Naive B cell (primary cell): ENCODE results near the gene HK3. TPM values are rescaled to one million over a fixed set of nuclear protein-coding genes. Genes with fewer than 3 reads are reported as not detected.

Experiments
- ATAC-seq, 2 donors: fragments of 150-1000 bp; cut with Tn5 transposase; 2 replicates each; pipeline ENCODE4 v1.10.0; 2021; ENCODE audit warnings: low read depth in 2 of 2, mild to moderate bottlenecking in 2 of 2, moderate library complexity in 2 of 2
- DNase-seq: peaks from one replicate; pipeline ENCODE4 v3.0.0; 2022
- H3K27ac Mint-ChIP-seq, 6 donors: one replicate each; pipeline ENCODE4 v1.8.0; 2020 to 2022; ENCODE audit warnings: mild to moderate bottlenecking in 6 of 6, mixed read lengths in 6 of 6, moderate library complexity in 5 of 6, inconsistent platforms in 2 of 6
- H3K27me3 Mint-ChIP-seq, 3 donors: one replicate each; pipeline ENCODE4 v1.8.0; 2021 to 2022; ENCODE audit warnings: mixed read lengths in 3 of 3, mild to moderate bottlenecking in 1 of 3
- H3K36me3 Mint-ChIP-seq, 2 donors: one replicate each; pipeline ENCODE4 v1.8.0; 2020 to 2022; ENCODE audit warnings: mixed read lengths in 2 of 2, inconsistent platforms in 1 of 2, mild to moderate bottlenecking in 1 of 2
- H3K4me1 Mint-ChIP-seq, 3 donors: one replicate each; pipeline ENCODE4 v1.8.0; 2020 to 2022; ENCODE audit warnings: mixed read lengths in 3 of 3, inconsistent platforms in 1 of 3, mild to moderate bottlenecking in 1 of 3, moderate library complexity in 1 of 3
- H3K4me3 Mint-ChIP-seq, 8 donors: one replicate each; pipeline ENCODE4 v1.8.0; 2020 to 2022; ENCODE audit warnings: mild to moderate bottlenecking in 8 of 8, mixed read lengths in 8 of 8, moderate library complexity in 8 of 8, inconsistent platforms in 2 of 8
- H3K9me3 Mint-ChIP-seq, 7 donors: one replicate each; pipeline ENCODE4 v1.8.0; 2020 to 2022; ENCODE audit warnings: mixed read lengths in 7 of 7, mild to moderate bottlenecking in 5 of 7, inconsistent platforms in 2 of 7, moderate library complexity in 1 of 7
- polyA plus RNA-seq, 6 donors: library from polyadenylated mRNA; unstranded; fragments of 300-500 nt; fragmentation: Illumina TruSeq; gene quantifications; one replicate each; pipeline ENCODE4 v1.2.3, GENCODE V29; 2021; ENCODE audit warnings: low read depth in 6 of 6

Gene HK3
- polyA plus RNA-seq, 6 donors from 2014 or later, result 0.16 to 1.3 (median 0.32) TPM; not detected in 1

DNA sequence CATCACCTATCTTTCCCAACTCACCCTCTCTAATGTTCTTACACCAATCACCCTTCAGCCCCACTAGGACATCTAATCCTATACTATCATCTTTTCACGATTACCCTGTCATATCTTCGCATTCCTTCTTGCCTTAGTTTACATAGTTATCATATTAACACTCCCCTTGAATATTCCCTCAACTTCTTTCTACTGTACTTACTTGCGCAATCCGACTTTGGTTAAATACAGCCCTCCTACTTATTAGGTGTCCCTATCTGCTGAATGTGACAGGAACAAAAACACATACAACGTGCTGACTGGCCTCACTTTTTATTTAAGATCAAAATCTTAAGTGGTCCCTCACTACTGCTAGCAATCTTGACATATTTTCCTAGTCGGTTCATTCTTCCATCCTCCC lies 19.5 kb upstream of the HK3 start:
- no peak overlapping the region for H3K4me3 Mint-ChIP-seq
- no peak for ATAC-seq
- no peaks in the 10 kb centered on the region for H3K27me3 Mint-ChIP-seq
- H3K9me3 Mint-ChIP-seq, result no peaks in the 10 kb centered on the region
- peaks cover 24 to 35% of the 10 kb centered on the region in 2 donors for H3K36me3 Mint-ChIP-seq
- peaks cover 7 to 23% (median 23%) of the 10 kb centered on the region in 3 donors for H3K4me1 Mint-ChIP-seq
- H3K27ac Mint-ChIP-seq, result peak overlapping the region in 2 of 6 donors; percentile 33 to 47
- DNase-seq, result no peak

DNA sequence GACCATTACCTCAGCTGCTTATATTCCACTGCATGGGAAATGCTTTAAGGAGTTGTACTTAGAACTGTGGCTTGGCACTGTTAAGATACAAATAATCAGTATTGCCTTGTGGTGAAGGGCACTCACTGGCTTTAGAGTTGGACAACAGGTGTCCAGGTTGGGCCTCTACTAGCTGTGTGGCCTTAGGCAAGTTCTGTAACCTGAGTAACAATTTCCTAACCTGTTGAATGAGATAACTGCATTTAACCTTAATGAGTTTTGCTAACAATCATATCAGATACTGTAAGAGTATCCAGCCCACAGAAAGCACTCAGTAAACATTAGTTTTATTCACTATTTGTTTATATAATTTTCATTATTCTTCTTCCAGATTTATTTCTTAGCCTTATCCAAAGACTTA lies 17.2 kb upstream of the HK3 start:
- Mint-ChIP-seq H3K9me3 (no peaks in the 10 kb centered on the region), H3K4me1 (peaks cover 7 to 18% (median 16%) of the 10 kb centered on the region in 3 donors), H3K4me3 (no peak overlapping the region), H3K27ac (no peak overlapping the region), H3K27me3 (no peaks in the 10 kb centered on the region), H3K36me3 (peaks cover 24 to 26% of the 10 kb centered on the region in 2 donors)
- no peak for DNase-seq
- ATAC-seq, result no peak

DNA sequence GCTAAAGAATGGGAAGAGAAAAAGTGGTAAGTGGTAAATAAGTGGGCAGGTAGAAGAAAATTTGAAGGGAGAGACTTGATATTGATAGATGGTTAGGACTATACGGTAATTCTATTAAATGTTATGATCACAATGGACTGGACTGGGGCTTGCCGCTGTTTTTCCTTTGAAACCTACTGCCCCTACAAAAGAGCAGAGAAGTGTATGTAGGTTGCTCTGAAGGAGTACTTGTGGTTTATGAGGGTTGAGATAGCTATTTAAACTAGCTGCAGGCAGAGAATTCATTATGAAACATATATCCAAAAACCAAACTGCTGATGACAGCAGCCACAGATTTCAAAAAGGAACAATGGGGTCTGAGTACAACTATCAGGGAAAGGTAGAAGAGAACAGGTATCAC lies 16.8 kb upstream of the HK3 start:
- no peak for DNase-seq
- Mint-ChIP-seq H3K27ac (peak overlapping the region in 1 of 6 donors; percentile 35), H3K27me3 (no peaks in the 10 kb centered on the region), H3K4me1 (peaks cover 5 to 18% (median 12%) of the 10 kb centered on the region in 3 donors), H3K36me3 (peaks cover 22 to 24% of the 10 kb centered on the region in 2 donors), H3K4me3 (no peak overlapping the region), H3K9me3 (no peaks in the 10 kb centered on the region)
- no peak for ATAC-seq

DNA sequence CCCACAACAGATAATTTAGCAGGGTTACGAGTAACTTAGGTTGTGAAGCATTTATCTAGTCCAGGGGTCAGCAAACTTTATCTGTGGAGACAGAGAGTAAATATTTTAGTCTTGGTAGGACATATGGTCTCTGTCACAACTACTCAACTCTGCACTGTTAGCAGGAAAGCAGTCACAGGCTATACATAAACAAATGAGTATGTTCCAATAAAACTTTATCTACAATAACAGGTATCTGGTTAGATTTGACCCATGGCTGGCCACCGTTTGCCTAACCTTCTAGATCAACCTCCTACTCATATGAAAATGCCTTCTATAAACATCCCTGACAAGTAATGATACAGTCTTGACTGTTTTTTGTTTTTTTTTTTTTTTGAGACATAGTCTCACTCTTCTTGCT lies 13.0 kb upstream of the HK3 start:
- DNase-seq (no peak), ATAC-seq (no peak)
- H3K9me3 Mint-ChIP-seq, result no peaks in the 10 kb centered on the region
- H3K4me1 Mint-ChIP-seq, result peaks cover 5 to 11% (median 10%) of the 10 kb centered on the region in 3 donors
- no peak overlapping the region for H3K27ac Mint-ChIP-seq
- H3K4me3 Mint-ChIP-seq, result no peak overlapping the region
- no peaks in the 10 kb centered on the region for H3K27me3 Mint-ChIP-seq
- peaks cover 23 to 29% of the 10 kb centered on the region in 2 donors for H3K36me3 Mint-ChIP-seq

DNA sequence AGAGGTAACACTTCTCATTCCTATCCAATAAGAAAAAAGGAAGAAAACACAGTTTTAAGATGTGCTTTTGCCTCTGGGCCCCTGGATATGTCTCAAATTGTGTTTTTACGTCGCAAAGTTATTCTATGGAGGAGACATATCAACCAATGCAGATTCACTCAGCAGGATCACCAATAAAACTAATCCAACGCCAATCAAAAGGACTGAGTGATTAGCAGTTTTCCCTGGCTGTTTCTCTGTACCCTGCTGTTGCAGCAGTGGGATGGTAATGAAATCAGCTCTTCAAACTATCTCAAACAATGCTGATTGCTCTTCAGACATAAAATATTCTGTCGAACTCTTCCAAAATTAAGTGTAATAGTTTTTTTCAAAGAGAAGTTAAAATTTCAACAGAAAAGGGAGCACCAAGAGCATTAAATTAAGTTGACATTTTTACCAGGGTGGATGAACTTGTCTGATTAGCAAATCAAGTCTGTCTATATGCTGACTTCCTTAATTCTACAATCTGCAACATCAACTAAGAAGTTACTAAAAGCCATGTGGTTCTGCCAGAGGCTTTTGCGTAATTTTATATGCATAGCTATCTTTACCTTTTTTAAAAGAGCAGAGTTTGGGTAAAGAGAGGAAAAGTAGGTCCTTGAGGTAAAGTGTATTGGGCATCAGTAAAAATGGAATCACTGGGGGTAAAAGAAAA lies 9.7 kb upstream of the HK3 start:
- peaks cover 37 to 41% of the 10 kb centered on the region in 2 donors for H3K36me3 Mint-ChIP-seq
- H3K27me3 Mint-ChIP-seq, result no peaks in the 10 kb centered on the region

DNA sequence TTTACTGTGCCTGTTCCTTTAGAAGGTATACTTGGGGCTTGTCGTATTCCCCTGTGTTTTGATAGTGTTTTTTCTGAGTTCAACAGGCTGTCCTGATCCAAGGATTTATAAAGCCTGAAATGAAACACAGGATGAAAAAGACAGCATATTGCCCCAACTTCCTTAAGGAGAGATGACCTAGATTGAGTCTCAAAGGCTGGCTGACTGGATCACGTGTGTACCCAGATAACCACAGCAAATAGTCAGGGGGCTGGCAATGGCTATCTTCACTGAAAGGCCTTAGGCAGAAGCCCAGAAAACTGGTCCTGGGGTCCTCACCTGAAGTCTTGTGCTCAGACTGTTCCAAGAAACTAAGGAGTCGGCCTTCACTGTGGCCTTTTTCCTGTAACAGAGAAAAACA lies 7.7 kb upstream of the HK3 start:
- Mint-ChIP-seq H3K9me3 (no peaks in the 10 kb centered on the region), H3K4me1 (peaks cover 0 to 3% (median 0%) of the 10 kb centered on the region in 3 donors), H3K4me3 (no peak overlapping the region), H3K27me3 (no peaks in the 10 kb centered on the region), H3K36me3 (peaks cover 34 to 40% of the 10 kb centered on the region in 2 donors), H3K27ac (peak overlapping the region in 1 of 6 donors; percentile 42)
- ATAC-seq (no peak), DNase-seq (no peak)

More for the DNA sequence above, 9.7 kb upstream of the HK3 start:
- Mint-ChIP-seq H3K27ac (no peak overlapping the region), H3K9me3 (no peaks in the 10 kb centered on the region), H3K4me3 (no peak overlapping the region), H3K4me1 (peaks cover 0 to under 1% (median 0%) of the 10 kb centered on the region in 3 donors)
- no peak for ATAC-seq
- no peak for DNase-seq

DNA sequence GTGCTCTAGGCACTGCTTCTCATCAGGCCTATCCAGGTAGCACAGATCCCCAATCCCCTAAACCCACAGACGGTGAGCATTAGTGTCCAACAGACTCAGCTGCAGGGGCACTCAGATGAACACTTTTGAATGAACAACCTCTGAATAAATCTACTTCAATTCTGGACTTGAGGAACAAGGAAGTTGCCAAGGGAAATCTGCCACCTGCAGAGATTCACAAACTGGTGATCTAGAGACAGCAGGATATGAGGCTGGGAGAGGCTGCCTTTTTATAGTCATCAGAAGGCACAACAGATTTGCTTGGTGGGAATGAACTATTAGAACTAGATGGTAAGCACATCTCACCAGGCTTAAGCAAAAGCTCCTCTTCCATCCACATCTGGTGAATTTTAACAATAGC lies 7.0 kb upstream of the HK3 start:
- H3K4me1 Mint-ChIP-seq, result peaks cover 0 to 6% (median 0%) of the 10 kb centered on the region in 3 donors
- H3K27me3 Mint-ChIP-seq, result no peaks in the 10 kb centered on the region
- ATAC-seq, result no peak
- peaks cover 30 to 40% of the 10 kb centered on the region in 2 donors for H3K36me3 Mint-ChIP-seq
- no peaks in the 10 kb centered on the region for H3K9me3 Mint-ChIP-seq
- no peak for DNase-seq
- H3K27ac Mint-ChIP-seq, result peak overlapping the region in 2 of 6 donors; percentile 5 to 14
- no peak overlapping the region for H3K4me3 Mint-ChIP-seq

DNA sequence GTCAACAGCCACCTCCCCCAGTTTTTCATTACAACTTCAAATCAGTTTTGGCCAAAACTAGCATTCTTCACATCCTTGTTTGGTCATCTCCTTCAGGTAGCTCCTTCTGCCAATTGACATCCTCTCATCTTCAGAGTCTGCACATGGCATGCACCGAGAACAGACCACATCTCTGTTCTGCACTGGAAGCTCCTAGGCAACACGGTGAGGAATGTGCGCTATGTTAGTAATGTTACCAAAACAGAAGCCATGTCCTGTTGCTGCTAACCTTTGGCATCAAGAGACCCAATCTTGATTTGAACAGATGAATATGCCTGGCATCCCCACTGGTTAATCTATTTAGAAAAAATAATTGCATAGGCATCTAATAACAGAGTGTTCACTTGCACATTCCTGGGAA lies 5.1 kb upstream of the HK3 start:
- Mint-ChIP-seq H3K4me3 (no peak overlapping the region), H3K27me3 (no peaks in the 10 kb centered on the region), H3K4me1 (peaks cover 5 to 12% (median 5%) of the 10 kb centered on the region in 3 donors), H3K36me3 (peaks cover 30 to 40% of the 10 kb centered on the region in 2 donors), H3K27ac (peak overlapping the region in 1 of 6 donors; percentile 37), H3K9me3 (no peaks in the 10 kb centered on the region)
- ATAC-seq (no peak), DNase-seq (no peak)

DNA sequence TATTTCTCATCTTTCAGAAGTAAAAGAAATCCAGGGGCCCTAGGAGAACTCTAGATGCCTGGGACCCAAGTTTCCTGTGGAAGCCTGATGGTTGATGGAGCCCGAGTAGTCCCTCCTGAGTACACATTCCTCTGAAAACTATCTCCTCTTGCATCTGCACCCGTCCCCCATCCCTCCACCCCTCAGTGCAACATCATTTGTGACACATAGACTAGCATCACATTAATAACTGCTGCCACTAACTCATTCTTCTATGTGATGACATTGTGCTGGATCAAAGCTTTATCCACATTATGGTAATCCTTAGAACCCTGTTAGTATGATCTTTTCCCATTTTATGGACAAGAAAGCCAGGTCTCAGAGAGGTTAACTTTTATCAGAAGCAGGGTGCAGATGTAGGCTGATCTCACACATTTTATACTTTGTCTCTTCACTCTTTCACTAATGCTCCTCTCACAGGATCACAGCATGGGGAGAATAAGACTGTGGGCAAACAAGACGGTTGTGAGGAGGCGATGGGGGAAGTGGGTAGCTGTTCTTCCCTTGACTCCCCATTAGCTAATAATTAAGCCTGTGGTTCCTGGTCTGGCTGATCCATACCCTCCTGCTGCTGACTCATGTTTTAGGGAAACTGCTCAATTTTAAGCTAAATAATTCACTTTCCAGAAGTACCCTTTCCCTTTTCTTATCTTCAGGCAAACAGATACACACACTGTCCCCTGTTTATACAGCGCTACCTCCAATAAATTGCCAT lies 3.9 kb upstream of the HK3 start:
- ATAC-seq (no peak), DNase-seq (no peak)
- Mint-ChIP-seq H3K27ac (peak overlapping the region in 5 of 6 donors; percentile 1 to 69 (median 47)), H3K4me1 (peaks cover 11 to 18% (median 13%) of the 10 kb centered on the region in 3 donors), H3K27me3 (no peaks in the 10 kb centered on the region), H3K9me3 (no peaks in the 10 kb centered on the region), H3K36me3 (peaks cover 28 to 34% of the 10 kb centered on the region in 2 donors), H3K4me3 (peak overlapping the region in 1 of 8 donors; percentile 26)

DNA sequence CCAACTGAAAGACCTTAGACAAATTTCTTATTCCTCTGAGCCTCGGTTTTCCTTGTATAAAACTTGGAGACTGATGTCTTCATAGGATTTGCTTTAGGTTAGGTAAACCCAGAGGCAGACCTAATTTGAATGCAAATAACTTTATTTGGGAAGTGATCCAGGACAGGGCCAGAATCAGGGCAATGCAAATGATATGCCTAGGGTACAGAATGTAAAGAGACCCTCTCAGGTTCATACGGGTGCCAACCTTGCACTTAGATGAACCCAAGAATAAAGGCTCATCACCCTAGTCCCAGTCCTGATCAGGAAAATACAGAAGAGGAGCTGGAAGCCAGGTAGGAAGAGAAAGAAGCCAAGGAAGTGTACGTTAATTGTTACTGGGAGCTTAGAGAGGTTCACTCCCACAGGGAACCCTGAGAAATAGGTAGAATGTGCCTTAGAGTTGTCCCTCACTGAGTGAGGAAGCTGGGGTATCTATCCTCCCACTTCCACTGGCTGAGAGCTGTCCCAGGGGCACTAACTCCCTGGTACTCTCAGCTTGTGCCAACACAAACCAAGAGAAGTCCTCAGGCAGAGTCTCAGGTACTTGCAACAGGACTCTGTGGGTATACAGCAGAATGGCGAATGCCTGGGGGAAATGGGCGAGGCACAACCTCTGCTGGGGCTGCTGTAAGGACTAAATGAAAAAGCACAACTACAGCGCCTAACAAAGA lies 3.1 kb upstream of the HK3 start:
- Mint-ChIP-seq H3K27me3 (peaks cover 0 to 6% (median 0%) of the 10 kb centered on the region in 3 donors), H3K4me1 (peaks cover 11 to 18% (median 13%) of the 10 kb centered on the region in 3 donors), H3K4me3 (no peak overlapping the region), H3K36me3 (peaks cover 20 to 25% of the 10 kb centered on the region in 2 donors), H3K9me3 (no peaks in the 10 kb centered on the region), H3K27ac (peak overlapping the region in 4 of 6 donors; percentile 50 to 83 (median 67))
- ATAC-seq (no peak), DNase-seq (no peak)

DNA sequence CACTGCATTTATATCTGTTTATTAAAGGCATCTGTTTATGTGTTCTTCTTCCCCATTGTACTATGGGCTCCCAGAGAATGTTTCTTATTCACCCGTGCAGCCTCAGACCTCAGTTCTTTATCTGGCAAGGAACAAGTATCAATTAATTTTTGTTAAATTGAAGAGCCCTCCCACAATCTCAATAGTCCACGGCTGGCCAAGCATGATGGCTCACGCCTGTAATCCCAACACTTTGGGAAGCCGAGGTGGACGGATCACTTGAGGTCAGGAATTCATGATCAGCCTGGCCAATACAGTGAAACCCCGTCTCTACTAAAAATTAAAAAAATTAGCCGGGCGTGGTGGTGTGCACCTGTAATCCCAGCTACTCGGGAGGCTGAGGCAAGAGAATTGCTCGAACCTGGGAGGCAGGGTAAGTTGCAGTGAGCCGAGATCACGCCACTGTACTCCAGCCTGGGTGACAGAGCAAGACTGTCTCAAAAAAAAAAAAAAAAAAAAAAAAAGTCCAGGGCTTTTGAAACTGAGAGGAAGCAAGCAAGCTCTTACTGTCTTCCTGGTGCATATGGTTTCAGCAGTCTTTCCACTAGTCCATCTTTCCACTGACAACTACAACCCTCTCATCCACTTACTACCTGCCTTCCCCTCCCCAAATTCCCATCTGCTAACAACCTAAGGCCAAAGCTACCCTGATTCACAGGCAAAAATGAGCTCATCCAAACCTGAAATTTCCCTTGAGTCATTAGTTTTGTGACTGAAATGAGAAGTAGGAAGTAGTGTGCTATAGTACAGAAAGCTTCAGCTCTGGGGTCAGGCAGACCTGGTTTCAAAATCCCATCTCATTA lies 2.3 kb upstream of the HK3 start:
- H3K36me3 Mint-ChIP-seq, result peaks cover 16 to 23% of the 10 kb centered on the region in 2 donors
- DNase-seq (no peak), ATAC-seq (no peak)
- H3K27me3 Mint-ChIP-seq, result peaks cover 0 to 7% (median 0%) of the 10 kb centered on the region in 3 donors
- peak overlapping the region; percentile 5 to 93 (median 78) for H3K27ac Mint-ChIP-seq
- H3K4me3 Mint-ChIP-seq, result peak overlapping the region in 1 of 8 donors; percentile 13
- H3K9me3 Mint-ChIP-seq, result no peaks in the 10 kb centered on the region
- peaks cover 11 to 18% (median 13%) of the 10 kb centered on the region in 3 donors for H3K4me1 Mint-ChIP-seq

DNA sequence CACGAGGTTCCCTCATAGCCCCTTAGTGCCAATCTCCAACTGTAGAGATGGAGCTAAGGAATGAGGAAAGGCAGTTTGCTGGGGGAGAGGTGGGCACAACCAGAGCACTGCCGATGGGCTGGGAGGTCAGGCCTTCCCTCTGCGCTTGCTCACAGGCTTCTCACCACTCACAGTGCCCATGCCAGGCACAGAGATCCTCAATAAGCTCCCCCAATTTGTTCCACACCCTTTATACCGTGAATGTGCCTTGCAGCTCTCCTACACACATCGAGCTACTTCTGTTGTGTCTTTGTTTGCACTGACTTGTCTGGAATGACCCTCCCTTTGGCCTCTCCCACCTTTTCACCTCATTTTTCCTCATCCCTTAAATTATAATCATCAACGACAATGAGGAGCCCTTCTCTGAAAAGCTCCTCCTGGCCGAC lies 1.6 kb upstream of the HK3 start:
- Mint-ChIP-seq H3K9me3 (no peaks in the 10 kb centered on the region), H3K27me3 (peaks cover 0 to 7% (median 0%) of the 10 kb centered on the region in 3 donors), H3K4me1 (peaks cover 11 to 18% (median 13%) of the 10 kb centered on the region in 3 donors), H3K36me3 (peaks cover 16 to 20% of the 10 kb centered on the region in 2 donors), H3K4me3 (no peak overlapping the region), H3K27ac (peak overlapping the region; percentile 6 to 91 (median 26))
- no peak for ATAC-seq
- DNase-seq, result no peak
